HG02870 (cell line): ENCODE measurements around the gene CBY1.

Experiments
- ATAC-seq: cut with Tn5 transposase; IDR thresholded peaks from one replicate; pipeline ENCODE4 v1.9.1; 2021; ENCODE audit warnings: mild to moderate bottlenecking, moderate library complexity; ENCODE audit not compliant: unreplicated experiment

The CBY1 gene

DNA sequence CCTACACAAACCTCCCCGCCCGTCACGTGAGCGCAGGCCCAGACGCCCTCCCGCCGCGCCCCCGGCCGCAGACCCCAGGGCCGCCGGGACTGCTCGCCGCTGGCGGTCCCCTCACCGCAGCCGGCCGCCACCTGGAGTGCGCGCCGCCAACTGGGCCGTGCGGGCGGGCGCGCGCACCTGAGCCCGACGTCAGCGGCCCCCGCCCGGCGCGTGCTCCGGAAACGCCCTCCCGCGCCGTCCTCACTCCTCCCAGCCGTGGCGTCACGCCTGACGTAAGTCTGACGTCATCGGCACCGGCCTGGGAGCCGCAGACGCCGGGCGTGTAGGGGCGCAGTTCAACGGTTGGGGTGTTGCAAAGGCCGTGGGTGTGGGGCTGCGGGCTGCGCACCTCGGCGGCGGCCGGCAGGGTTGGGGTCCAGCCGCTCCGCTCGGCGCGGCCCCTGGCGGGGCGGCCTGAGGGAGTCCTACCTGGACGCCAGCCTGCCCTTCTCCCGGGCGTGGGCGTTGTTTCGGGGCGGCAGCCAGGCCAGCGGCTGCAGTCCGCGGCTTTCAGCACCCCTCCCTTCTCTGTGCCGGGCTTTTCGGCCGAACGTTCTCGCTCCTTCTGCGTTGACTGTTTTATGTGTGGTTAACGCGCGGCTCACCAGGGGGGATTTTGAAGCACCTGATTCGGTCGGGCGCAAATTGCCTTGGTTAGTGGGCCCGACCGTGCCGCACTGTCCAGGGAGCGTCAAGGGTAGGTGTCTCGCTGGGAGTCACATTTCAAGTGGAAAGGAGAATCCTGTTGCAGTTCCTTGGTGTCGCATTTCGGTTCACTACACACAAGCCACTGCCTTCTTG lies 44.6 kb downstream of the CBY1 start, which contains the start of gene JOSD1:
TSS of gene JOSD1 (minus strand) at position 155 of the 840 bp plus-strand sequence. CDS start 956 bp downstream, outside the sequence.
- ATAC-seq: peak; percentile 29

DNA sequence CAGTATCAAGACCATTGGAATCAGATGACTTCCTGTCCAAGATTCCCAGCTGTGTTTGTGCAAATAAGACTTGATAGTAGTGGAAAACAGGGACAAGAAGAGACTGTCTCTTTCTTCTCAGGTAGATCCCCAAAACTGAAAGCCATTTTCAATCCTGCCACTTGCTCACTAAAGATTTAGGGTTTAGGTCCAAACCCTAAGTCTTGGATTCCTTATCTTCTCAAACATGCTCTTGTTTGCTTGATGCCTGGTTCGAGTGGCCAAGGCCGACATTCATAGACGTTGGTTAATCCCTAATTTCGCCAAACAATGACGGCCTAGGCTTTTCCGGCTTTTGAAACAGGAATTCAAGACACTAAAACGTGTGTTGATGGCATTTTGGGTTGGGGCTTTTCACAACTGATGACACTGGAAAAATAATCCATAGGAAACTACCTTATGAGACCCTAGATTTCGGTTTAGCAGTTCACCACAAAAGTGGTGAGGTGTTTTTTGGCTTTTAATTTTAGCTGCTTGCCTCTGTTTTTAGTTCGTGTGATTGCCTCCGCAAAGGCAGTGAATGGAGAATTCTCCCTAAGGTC lies 48.3 kb downstream of the CBY1 start:
- no peak for ATAC-seq

- ATAC-seq: peak; percentile 75
Measured at GRCh38 chr22:38705235-38706100, 49.0 kb downstream of the CBY1 start, which contains the start of gene GTPBP1. Gene GTPBP1, plus strand, starts transcription at chr22:38705944. Its CDS starts 12 bp downstream, at chr22:38705956.

GRCh38 chr22:38706101-38706900 lies 49.9 kb downstream of the CBY1 start:
- ATAC-seq: no peak

DNA sequence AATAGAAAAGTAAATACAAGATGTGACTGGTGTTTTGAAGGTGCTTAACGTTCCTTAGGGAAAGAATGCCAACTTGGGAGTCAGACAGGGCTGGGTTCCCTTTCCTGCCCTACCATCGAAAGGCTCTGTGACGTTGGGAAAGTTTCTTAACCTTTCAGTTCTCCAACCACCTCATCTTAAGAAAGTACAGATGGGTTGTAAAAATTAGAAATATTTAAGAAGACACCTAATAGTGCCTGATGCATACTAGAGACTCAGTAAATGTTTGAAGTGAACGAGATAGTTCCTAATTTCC lies 50.4 kb downstream of the CBY1 start:
- ATAC-seq: no peak

DNA sequence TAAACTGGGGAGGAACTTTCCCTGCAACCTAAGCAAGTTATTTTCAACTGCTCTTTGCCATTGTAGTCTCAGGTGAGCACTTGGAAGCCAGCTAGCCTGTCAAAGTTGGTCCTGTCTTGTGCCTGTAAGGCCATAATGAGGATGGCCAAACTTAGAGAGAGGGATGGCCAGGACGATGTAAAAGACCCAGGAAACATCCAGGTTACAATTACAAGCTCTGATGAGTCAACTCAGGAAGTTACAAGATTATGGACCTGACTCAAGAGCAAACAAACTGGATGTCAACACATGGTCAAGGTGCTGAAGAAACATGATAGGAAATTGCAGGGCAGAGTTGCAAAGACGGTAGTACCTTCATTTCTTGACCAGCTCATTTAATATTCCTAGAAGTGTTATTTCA lies 50.9 kb downstream of the CBY1 start:
- no peak for ATAC-seq

- no peak for ATAC-seq
Measured at GRCh38 chr22:38707984-38708383, 51.5 kb downstream of the CBY1 start.

GRCh38 chr22:38709306-38709705 lies 52.9 kb downstream of the CBY1 start:
- ATAC-seq: no peak

GRCh38 chr22:38710351-38710750 lies 53.9 kb downstream of the CBY1 start:
- no peak for ATAC-seq

GRCh38 chr22:38710866-38711265 lies 54.4 kb downstream of the CBY1 start:
- ATAC-seq: no peak

DNA sequence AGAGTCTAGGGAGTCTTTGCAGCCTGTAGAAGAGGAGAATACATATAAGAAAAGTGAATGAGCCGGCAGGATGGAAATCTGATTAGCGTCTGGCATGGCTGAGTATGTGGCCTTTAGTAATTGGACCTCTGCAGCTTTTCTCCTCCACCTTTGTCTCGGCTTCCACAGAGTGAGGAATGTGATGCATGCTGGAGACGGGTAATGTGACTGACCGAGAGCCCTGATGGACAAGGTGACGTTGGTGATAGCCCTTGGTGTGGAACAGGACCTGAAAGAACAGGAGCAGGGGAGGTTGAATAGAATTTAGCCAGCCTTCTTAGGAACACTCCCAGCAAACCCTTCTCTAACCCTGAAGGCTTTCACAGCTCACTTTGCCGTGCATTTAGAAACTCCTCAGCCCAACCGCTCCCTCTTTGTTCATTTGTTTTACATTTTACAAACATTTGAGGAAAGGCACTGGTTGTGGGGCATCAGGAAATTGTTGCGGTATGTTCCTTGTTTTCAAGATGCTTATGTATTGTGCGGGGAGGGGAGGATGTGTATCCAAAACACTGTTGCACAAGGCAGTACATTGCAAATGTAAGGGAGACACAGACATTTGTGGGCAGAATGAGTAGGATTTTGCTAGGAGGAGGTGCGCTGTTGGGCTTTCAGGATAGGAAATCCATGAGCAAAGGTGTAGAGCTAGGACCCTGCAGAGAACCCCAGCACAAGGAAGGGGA lies 56.2 kb downstream of the CBY1 start:
- ATAC-seq: no peak

GRCh38 chr22:38713921-38714320 lies 57.5 kb downstream of the CBY1 start:
- ATAC-seq: no peak

GRCh38 chr22:38715176-38715764 lies 58.8 kb downstream of the CBY1 start:
- ATAC-seq: no peak

- no peak for ATAC-seq
Measured at GRCh38 chr22:38715852-38716251, 59.4 kb downstream of the CBY1 start.

DNA sequence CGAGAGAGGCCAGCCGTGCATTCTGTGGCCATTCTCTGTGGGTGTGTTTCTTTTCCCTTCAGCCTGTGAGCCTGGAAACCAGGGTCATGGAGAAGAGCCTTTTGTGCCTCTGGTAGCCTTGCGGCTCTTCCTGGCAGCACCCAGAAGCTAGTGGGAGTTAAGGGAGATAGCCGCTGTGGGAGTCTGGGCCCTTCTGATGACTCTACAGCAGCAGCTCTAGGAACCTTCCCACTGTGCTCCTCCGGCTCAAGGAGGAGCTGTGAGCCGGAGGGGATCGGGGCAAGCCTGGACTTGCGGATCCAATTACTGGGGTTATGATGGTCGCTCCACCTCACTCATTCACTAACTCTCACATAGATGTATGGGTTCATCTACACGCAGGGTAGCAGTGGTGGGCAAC lies 59.8 kb downstream of the CBY1 start:
- ATAC-seq: no peak

GRCh38 chr22:38716826-38717225 lies 60.4 kb downstream of the CBY1 start:
- ATAC-seq: no peak

- no peak for ATAC-seq
Measured at GRCh38 chr22:38717244-38717643, 60.8 kb downstream of the CBY1 start.

GRCh38 chr22:38718414-38718813 lies 62.0 kb downstream of the CBY1 start:
- no peak for ATAC-seq

GRCh38 chr22:38719196-38719595 lies 62.8 kb downstream of the CBY1 start:
- ATAC-seq: no peak

GRCh38 chr22:38720350-38720749 lies 63.9 kb downstream of the CBY1 start:
- ATAC-seq: no peak
